Measurements from ENCODE around the gene PLPPR3.
"Not testable (repeated sequence)": the region's sequence is repeated elsewhere in the genome, so short reads cannot be mapped to it uniquely, and the experiment has no call there.

PLPPR3 gene

DNA sequence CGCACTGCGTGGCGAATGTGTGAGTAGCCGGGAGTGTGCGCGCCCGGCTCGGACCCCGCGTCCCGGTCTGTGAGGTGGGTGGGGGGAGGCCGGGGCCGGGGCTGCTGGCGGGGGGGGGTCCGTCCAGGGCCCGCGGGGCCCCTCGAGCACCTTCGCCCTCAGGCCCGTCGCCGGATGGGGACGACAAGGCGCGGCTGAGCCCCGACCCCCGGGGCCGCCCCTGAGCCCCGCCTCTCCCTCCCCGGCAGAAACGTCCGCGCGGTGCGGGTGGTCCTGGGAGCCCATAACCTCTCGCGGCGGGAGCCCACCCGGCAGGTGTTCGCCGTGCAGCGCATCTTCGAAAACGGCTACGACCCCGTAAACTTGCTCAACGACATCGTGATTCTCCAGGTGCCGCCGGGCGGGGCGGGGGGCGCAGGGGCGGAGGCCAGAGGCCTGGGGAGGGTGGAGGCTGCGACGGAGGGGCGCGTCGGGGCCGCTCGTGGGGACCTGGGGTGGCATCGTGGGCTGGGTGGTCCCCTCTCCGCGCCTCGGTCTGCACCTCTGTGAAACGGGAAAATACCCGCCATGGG is 31.3 kb upstream of the PLPPR3 start:
- no peak for DNase-seq (ENCODE audit: low read depth)

DNA sequence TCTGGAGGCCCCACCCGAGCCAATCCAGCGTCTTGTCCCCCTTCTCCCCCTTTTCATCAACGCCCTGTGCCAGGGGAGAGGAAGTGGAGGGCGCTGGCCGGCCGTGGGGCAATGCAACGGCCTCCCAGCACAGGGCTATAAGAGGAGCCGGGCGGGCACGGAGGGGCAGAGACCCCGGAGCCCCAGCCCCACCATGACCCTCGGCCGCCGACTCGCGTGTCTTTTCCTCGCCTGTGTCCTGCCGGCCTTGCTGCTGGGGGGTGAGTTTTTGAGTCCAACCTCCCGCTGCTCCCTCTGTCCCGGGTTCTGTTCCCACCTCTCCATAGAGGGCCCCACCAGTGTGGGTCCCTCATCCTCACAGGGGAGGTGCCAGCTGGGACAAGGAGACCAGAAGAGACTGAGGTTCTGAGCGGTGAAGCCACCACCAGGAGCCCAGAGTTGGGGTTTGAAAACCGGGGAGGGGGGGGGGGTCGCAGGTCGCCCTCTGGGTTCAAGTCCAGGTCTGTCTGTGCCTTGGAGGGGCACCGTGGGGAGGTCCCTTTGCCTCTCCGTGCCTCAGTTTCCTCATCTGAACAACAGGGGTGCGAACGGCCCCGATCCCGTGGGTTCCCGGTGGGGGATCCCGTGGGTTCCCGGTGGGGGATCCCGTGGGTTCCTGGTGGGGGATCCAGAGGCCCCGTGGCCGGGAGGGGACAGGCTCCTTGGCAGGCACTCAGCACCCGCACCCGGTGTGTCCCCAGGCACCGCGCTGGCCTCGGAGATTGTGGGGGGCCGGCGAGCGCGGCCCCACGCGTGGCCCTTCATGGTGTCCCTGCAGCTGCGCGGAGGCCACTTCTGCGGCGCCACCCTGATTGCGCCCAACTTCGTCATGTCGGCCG is 30.6 kb upstream of the PLPPR3 start, which contains the start of gene ELANE:
Gene ELANE (plus strand): TSS at position 168 of the 878 bp plus-strand sequence. CDS start 26 bp downstream, at position 194.
- DNase-seq (ENCODE audit: low read depth) = no peak

DNA sequence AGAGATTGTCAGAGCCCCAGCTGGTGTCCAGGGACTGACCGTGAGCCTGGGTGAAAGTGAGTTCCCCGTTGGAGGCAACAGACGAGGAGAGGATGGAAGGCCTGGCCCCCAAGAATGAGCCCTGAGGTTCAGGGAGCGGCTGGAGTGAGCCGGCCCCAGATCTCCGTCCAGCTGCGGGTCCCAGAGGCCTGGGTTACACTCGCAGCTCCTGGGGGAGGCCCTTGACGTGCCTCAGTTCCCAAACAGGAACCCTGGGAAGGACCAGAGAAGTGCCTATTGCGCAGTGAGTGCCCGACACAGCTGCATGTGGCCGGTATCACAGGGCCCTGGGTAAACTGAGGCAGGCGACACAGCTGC is 29.2 kb upstream of the PLPPR3 start:
- DNase-seq (ENCODE audit: low read depth) = no peak

DNA sequence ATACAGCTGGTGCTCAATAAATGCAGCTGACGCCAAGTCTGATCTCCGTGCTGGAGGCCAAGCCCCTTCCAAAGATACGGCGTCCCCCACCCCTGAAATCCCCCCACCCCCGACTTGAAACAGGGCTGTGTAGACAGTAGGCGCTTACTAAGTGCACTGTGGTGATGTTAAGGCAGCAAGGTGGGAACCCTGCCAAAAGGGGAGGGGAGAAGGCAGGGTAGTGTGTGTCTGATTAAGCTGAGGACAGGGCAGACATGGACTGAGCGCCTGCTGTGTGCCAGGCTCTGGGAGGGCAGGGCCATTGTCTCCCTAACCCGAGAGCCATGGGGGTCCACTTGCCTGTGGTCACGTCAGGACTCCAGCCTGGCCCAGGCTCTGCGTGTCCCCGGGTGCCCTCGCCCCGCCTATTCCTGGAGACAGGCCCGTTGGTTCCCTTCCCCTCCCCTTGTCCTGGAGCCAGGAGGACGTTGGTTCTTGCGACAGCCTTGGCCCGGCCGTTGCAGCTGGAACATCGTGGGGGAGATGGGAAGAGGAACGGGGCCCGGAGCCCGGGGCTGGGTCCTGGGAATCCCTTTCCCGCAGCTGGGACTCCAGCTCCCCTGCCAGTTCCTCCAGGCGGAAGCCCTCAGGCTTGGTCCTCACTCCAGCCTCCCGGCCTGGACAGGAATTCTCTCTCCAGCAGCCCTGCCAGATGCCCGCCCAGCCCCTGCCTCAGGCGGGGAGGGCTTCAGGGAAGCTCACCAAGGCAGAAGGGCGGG is 28.6 kb upstream of the PLPPR3 start:
- peak; percentile 89 for DNase-seq (ENCODE audit: low read depth)

DNA sequence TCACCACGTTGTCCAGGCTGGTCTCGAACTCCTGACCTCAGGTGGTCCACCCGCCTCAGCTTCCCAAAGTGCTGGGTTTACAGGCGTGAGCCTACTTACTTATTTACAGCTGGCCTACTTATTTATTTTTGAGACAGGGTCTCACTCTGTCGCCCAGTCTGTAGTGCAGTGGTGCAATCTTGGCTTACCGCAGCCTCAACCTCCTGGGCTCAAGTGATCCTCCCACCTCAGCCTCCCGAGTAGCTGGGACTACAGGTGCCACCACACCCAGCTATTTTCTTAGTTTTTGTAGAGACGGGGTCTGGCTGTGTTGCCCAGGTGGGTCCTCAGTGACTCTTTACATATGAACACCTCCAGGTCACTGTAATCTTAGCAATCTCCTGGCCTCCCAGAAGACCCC is 27.4 kb upstream of the PLPPR3 start:
- not testable (repeated sequence) for DNase-seq (ENCODE audit: low read depth)

DNA sequence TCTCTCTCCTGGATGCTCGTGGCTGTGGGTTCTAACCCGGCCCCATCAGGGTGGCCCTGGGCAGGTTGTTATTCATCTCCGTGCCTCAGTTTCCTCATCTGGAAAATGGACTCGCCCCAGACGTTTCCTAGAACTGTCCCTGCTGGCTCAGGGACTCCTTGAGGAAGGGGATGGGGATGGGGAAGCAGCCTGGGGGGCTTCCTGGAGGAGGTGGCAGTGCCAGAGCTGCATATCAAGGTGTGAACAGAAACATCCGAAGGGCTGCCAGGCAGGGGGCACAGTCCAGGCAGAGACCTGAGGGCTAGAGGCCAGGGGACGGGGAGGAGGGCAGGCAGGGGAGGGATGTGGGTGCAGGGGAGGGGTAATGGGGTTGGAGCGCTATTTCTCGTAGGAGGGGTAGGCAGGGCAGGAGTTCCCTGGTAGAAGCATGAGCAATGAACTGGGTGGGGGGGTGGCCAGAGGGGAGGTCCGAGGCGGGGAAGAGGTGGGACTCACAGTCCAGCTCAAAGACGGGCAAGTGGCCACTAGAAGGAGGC is 26.7 kb upstream of the PLPPR3 start:
- no peak for DNase-seq (ENCODE audit: low read depth)

DNA sequence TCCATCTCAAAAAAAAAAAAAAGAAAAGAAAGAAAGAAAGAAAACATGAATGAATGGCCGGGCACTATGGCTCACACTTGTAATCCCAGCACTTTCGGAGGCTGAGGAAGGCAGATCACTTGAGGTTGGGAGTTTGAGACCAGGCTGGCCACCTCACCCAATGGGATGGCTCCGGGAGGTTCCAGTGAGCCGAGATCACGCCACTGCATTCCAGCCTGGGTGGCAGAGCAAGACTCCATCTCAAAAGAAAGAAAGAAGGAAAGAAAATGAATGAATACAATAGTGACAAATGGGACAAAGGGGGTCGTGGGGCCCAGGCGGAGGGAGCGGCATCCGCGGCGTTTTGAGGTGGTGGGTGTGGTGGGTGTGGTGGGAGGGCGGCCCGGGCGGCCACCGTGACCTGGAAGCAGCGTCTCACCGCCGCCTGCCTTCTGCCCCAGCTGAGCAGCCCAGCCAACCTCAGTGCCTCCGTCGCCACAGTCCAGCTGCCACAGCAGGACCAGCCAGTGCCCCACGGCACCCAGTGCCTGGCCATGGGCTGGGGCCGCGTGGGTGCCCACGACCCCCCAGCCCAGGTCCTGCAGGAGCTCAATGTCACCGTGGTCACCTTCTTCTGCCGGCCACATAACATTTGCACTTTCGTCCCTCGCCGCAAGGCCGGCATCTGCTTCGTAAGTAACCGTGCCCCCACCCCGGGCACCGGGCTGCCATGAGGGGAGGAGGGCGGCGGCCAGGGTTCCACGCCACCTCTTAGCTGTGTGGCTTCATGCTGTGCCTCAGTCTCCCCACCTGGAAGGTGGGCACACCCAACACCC is 24.2 kb upstream of the PLPPR3 start:
- no peak for DNase-seq (ENCODE audit: low read depth)

DNA sequence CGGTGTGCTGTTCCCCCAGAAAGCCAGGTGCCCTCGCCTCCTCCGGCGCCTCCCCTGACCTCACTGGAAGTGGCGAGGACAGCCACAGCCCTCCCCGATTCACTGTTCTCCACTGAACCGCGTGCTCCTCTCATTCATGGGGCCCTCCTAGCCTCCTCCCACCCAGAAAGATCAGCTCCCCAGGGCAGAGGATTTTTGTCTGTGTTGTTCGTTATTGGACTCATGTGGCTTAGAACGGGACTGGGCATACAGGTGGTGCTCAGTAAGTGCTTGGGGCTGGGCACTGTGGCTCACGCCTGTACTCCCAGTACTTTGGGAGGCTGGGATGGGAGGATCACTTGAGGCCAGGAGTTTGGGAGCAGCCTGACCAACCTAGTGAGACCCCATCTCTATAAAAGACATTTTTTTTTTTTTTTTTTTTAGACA is 22.8 kb upstream of the PLPPR3 start:
- no peak for DNase-seq (ENCODE audit: low read depth)

DNA sequence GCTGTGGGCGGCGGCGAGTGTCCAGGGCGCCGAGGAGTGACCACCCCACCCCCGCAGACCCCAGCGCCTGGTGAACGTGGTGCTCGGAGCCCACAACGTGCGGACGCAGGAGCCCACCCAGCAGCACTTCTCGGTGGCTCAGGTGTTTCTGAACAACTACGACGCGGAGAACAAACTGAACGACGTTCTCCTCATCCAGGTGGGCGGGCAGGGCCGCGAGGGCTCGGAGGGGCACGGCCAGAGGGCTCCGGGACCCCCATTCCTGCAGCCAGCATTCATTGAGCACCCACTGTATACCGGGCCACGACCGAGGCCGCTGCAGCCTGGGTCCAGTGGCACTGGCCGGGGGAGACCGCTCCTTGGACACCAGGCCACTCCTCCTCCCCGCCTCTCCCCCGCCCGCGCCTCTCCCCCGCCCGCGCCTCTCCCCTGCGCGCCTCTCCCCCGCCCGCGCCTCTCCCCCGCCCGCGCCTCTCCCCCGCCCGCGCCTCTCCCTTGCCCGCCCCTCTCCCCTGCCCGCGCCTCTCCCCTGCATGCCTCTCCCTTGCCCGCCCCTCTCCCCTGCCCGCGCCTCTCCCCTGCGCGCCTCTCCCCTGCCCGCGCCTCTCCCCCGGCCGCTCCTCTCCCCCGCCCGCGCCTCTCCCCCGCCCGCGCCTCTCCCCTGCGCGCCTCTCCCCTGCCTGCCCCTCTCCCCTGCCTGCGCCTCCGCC is 22.2 kb upstream of the PLPPR3 start:
- DNase-seq (ENCODE audit: low read depth) = no peak

DNA sequence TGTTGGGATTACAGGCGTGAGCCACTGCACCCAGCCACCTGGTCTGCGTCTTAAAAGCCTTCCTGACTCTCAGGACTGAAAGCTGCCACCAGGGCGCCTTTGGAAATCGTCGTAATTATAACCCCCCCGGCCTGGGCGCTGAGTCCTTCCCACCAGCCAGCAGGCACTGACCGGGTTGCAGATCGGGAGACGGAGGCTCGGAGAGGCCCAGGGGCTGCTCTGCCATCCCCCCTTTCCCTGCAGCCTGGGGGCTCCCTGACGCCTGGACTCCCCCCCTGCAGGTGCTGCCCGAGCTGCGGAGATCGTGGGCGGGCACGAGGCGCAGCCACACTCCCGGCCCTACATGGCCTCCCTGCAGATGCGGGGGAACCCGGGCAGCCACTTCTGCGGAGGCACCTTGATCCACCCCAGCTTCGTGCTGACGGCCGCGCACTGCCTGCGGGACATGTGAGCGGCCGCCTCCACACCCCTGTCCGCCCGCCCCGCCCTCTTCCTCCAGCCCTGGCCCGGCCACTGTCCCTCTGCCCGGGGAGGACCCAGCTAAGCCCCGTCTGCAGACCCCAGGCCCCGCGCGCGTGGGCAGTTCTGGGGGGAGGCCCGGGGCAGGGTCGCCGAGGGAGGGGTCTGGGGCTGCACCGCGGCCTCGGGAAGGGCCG is 21.6 kb upstream of the PLPPR3 start:
- no peak for DNase-seq (ENCODE audit: low read depth)

DNA sequence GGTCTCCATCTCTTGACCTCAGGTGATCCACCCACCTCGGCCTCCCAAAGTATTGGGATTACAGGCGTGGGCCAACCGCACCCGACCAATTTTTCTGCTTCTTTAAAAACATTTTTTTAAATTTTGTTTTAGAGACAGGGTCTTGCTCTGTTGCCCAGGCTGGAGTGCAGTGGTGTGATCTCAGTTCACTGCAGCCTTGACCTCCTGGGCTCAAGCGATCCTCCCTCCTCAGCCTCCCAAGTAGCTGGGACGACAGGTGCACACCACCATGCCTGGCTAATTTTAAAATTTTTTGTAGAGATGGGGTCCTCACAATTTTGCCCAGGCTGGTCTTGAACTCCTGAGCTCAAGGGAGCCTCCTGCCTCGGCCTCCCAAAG is 21.0 kb upstream of the PLPPR3 start:
- not testable (repeated sequence) for DNase-seq (ENCODE audit: low read depth)

DNA sequence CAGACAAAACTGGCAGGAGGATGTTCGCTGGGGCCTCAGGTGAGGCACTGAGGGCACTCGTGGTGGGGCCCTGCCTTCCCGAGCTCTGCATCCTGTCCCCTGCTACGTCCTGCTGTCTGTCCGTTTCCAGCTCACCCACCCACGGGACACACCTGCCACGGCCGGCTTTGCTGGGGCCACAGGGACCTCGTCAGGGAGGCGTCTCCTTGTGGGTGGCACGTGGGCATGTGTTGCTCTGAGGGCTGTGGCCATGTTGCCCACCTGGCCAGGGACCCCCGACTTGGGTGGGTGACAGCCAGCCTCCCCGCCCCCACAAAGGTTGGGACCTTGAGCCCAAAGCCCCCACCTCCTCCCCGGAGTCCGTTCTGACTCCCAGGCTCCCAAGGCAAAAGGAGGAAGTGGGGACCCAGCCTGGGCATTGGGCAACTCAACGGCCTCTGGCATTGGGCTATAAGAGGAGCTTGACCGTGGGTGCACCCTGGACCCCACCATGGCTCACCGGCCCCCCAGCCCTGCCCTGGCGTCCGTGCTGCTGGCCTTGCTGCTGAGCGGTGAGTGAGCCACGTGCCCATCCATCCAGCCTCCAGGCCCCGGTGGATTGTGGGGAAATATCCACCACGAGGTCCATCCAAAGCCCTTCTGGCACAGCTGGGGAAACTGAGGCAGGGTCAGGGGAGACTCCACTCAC is 18.9 kb upstream of the PLPPR3 start, which contains the start of gene PRTN3:
Gene PRTN3 (plus strand): TSS at position 481 of the 688 bp plus-strand sequence. CDS start 10 bp downstream, at position 491.
- DNase-seq (ENCODE audit: low read depth) = no peak

DNA sequence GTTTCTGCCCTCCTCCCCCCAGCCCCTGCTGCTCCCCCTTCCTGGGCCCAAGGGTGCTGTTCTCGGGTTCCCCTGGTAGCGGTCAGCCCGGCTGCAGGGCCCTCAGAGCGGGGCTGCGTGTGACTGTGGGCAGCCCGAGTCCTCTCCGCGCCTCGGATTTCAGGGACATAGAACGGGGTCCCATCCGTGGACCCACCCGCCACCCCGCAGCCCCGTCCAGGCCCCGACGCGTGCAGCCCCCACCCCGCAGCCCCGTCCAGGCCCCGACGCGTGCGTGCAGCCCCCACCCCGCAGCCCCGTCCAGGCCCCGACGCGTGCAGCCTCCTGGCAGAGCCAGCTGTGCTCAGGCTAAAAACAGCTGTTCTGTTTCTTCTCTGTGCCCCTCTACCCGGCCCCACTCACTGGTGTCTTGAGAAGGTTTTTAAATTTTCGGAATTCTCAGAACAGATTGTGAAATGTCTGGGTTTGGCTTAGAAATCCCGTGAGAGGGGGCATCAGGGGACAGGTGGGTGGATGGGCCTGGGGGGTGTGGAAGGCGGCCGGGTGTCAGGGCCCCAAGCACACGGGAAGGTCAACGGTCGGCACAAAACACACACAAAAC is 13.6 kb upstream of the PLPPR3 start:
- no peak for DNase-seq (ENCODE audit: low read depth)

DNA sequence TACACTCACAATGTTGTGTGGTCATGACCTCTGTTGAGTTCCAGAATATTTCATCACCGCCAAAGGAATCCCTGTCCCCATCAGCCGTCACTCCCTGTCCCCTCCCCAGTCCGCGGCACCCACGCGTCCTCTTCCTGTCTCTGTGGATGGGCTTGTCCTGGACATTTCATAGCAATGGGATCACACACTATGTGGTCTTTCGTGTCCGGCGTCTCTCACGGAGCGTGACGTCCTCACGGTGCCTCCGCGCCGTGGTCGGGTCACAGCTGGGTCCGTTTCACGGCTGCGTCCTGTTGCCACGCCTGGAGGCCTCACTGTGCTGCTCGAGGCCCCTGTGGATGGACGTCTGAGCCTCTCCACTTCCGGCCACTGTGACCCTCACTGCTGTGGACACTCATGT is 12.5 kb upstream of the PLPPR3 start:
- DNase-seq (ENCODE audit: low read depth) = no peak

DNA sequence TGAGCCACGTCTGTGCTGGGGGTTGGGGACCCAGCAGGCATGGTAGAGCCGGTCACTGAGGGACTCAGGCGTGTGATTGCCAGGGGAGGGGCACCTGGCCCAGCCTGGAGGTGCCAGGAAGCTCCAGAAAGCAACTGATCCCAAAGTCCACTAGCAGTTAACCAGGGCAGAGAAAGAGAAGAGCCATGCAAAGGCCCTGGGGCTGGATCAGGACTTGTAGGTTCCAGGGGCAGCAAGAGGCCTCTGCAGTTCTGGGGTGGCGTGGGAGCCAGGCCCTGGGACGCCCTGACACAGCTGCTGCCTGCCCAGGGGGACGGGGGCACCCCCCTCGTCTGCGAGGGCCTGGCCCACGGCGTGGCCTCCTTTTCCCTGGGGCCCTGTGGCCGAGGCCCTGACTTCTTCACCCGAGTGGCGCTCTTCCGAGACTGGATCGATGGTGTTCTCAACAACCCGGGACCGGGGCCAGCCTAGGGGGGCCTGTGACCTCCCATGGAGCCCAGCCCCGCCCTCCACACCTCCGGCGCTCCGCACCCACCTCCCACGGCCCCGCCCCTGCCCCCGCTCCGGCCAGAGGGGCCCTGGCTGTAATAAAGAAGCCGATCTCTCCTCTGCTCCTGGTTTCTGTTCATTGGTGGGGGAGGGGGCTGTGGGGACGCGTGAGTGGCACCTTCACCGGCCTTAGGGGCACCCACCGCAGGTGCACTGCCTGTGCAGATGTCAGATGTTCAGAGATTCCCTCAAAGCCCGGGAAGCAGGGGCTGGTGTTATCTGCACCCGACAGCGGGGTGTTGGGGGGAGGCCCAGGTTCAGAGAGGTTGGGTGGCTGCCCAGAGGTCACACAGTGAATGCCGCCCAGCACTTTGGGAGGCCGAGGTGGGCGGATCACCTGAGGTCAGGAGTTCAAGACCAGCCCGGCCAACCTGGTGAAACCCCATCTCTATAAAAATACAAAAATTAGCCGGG is 9.9 kb upstream of the PLPPR3 start:
- DNase-seq (ENCODE audit: low read depth) = no peak

DNA sequence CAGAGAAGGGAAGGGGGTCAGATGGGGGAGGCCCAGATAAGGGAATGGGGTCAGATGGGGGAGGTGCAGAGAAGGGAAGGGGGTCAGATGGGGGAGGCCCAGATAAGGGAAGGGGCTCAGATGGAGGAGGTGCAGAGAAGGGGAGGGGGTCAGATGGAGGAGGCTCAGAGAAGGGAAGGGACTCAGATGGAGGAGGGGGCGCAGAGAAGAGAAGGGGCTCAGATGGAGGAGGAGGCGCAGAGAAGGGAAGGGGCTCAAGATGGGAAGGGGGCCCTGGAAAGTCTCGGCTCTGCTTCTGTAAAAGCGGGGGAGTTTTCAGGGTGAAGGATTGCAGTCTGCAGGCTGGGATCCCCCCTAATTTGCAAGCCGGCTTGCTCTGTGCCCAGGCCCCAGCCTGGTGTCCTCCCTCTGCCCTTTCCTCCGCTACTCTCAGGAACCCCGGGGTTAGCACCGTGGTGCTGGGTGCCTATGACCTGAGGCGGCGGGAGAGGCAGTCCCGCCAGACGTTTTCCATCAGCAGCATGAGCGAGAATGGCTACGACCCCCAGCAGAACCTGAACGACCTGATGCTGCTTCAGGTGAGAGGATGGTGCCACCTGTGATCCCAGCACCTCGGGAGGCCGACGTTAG is 7.5 kb upstream of the PLPPR3 start:
- no peak for DNase-seq (ENCODE audit: low read depth)

DNA sequence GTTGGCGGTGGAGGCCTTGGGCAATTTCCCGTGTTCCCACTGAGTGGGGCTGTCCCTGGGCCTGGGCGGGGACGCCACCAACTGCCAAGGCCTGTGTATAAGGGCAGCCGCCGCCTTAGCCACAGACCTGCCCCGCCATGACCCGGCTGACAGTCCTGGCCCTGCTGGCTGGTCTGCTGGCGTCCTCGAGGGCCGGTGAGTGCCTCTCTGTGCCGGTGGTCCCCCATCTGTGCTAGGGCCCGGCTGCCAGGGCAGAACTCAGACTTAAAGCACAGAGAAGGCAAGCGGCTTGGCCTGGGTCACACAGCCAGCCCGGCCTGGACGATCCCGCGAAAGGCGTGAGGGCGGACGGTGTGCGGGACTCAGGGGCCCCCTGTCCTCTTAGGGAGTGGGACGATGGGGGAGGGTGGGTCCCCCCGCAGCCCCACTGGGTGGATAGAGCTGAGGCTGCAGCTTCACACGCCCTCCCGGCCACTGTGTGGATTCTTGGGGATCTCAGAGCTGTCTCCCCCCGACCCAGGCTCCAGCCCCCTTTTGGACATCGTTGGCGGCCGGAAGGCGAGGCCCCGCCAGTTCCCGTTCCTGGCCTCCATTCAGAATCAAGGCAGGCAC is 6.1 kb upstream of the PLPPR3 start, which contains the start of gene AZU1:
Gene AZU1 (plus strand): TSS at position 128 of the 612 bp plus-strand sequence. CDS start 10 bp downstream, at position 138.
- DNase-seq (ENCODE audit: low read depth) = no peak

Data from GM04504 (cell line).